A673 (cell line): ENCODE data around the gene CFAP46. TPM values are rescaled to one million over a fixed set of nuclear protein-coding genes. Genes with fewer than 3 reads are reported as not detected.

ENCODE experiments used
- BruUV-seq: library from RNA; stranded (reverse); fragments of 400-500 nt; replicated peaks from 2 replicates; lab custom pipeline; 2021; lab: Mats Ljungman, UMichigan
- CTCF ChIA-PET: fragments of 300-600 bp; sonication (Branson Sonifier 250); formaldehyde crosslinking; loops from one replicate; lab custom pipeline; 2022; ENCODE audit warnings: antibody characterized with exemption; lab: Charles Lee
- POLR2A ChIA-PET: fragments of 300-600 bp; sonication (Branson Sonifier 250); formaldehyde crosslinking; loops from one replicate; lab custom pipeline; 2022; ENCODE audit warnings: antibody characterized with exemption; ENCODE audit not compliant: low non-redundant PET; lab: Charles Lee
- DNase-seq: peaks from one replicate; pipeline ENCODE4 v3.0.0-alpha.2; 2015; ENCODE audit warnings: low spot score
- H3K27ac ChIP-seq: fragments of 200-600 bp; sonication (generic); 2 replicates; pipeline ENCODE4 v1.5.1; 2016; ENCODE audit warnings: mixed run types, low read depth, mild to moderate bottlenecking, mixed read lengths, antibody characterized with exemption, low read length; ENCODE audit not compliant: poor library complexity, severe bottlenecking
- H3K27me3 ChIP-seq: fragments of 200-600 bp; sonication (generic); replicated peaks from 2 replicates; pipeline ENCODE4 v1.6.1; 2017; ENCODE audit warnings: mixed run types, low read depth, mild to moderate bottlenecking, mixed read lengths, antibody characterized with exemption, low read length; ENCODE audit not compliant: insufficient read depth, poor library complexity
- H3K36me3 ChIP-seq: fragments of 200-600 bp; sonication (generic); 2 replicates; pipeline ENCODE4 v1.6.1; 2016; ENCODE audit warnings: mixed run types, mild to moderate bottlenecking, mixed read lengths, antibody characterized with exemption, low read length; ENCODE audit not compliant: insufficient read depth, poor library complexity, severe bottlenecking
- H3K4me1 ChIP-seq: fragments of 200-600 bp; sonication (generic); 2 replicates; pipeline ENCODE4 v1.6.1; 2017; ENCODE audit warnings: mixed run types, mild to moderate bottlenecking, mixed read lengths, antibody characterized with exemption, low read length; ENCODE audit not compliant: insufficient read depth, poor library complexity, severe bottlenecking
- H3K4me3 ChIP-seq: fragments of 200-600 bp; sonication (generic); 2 replicates; pipeline ENCODE4 v1.5.1; 2016; ENCODE audit warnings: low read depth, mixed run types, mild to moderate bottlenecking, mixed read lengths, low read length; ENCODE audit not compliant: poor library complexity, severe bottlenecking
- H3K9me3 ChIP-seq: fragments of 200-600 bp; sonication (generic); 2 replicates; pipeline ENCODE4 v1.6.1; 2016; ENCODE audit warnings: mixed run types, low read depth, mild to moderate bottlenecking, mixed read lengths, antibody characterized with exemption, low read length; ENCODE audit not compliant: poor library complexity, severe bottlenecking
- EZH2 ChIP-seq: fragments of 200-600 bp; sonication (generic); IDR thresholded peaks from 2 replicates; pipeline ENCODE4 v1.6.1; 2017; ENCODE audit warnings: borderline replicate concordance, low read depth, mild to moderate bottlenecking, mixed read lengths, antibody characterized with exemption, low read length; ENCODE audit not compliant: poor library complexity, severe bottlenecking
- intact Hi-C: fragments of 100-400 bp; cut with micrococcal nuclease; formaldehyde crosslinking; loops from one replicate; pipeline ENCODE4 v1.10.0; 2022; ENCODE audit not compliant: unreplicated experiment
- total RNA-seq: library from RNA; stranded (reverse); gene quantifications from 2 replicates; pipeline ENCODE4 v1.2.3, GENCODE V29; 2021
- TF ChIP-seq, protein P1 (sequence below): fragments of 300-800, 200-600 bp; sonication (generic); conservative IDR thresholded peaks from 2 replicates; pipeline ENCODE4 v1.5.1; 2017; ENCODE audit warnings: low read depth, mild to moderate bottlenecking, antibody characterized with exemption, low read length, moderate library complexity, mixed read lengths

The CFAP46 gene
- total RNA-seq, 1 experiment from 2014 or later: 1.9 TPM

DNA sequence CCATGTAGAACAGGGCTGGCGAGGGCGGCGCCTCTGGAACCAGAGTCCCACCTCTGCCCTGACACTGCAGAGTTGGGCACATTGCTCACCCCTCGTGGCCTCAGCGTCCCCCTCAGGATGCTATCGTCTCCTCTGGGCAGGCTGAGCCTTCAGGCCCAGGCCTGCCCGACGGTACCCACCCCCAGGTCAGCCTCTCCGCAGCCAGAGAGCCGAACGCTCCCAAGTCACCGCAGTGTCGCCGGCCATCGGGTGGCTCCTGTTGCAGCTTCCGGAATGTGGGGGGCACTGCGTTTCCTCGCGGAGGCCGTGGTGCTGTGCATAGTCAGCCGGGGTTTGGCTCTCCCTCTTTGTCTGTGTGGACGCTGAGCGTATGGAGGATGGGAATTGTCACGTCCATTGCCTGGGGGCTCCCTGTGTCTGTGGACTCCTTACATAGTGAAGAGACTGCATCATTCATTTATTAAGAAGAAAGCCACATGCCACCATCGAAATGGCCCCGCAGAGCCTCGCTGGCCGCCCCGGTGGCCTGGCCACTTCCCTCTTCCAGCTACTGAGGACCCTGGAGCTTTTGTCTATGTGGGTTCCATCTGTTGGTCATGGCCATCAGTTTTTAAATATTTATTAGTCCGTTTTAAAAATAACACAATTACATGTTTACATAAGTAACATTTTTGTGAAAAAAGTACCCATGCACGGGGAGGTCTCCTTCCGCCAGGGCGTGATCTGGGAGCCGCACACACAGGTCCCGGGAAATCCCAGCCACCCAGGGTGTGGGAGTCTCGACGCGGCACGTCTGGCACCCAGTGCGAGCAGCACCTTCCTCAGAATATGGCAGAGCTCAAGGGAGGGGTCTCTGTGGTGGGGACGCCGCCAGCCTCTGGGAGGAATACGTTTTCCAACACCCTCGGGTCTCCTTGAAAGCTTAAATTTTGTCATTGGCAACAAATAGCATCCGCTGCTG, 172.0 kb downstream of the CFAP46 start:
- DNase-seq: no peak
- Histone ChIP-seq H3K4me1 (no peaks in the 10 kb centered on the region), H3K9me3 (no peaks in the 10 kb centered on the region), H3K27me3 (no peaks in the 10 kb centered on the region), H3K4me3 (no peak overlapping the region), H3K27ac (no peak overlapping the region), H3K36me3 (no peaks in the 10 kb centered on the region)
- CTCF ChIA-PET: no interaction called here
- POLR2A ChIA-PET: interaction anchor here (0.7 kb wide), 1 partner anchor 103 kb away, joined by 4 read pairs; no protein-coding TSS in a partner anchor
- no TSS peak for BruUV-seq
- intact Hi-C loops: no loop called here
- TF ChIP-seq, protein P1, sequence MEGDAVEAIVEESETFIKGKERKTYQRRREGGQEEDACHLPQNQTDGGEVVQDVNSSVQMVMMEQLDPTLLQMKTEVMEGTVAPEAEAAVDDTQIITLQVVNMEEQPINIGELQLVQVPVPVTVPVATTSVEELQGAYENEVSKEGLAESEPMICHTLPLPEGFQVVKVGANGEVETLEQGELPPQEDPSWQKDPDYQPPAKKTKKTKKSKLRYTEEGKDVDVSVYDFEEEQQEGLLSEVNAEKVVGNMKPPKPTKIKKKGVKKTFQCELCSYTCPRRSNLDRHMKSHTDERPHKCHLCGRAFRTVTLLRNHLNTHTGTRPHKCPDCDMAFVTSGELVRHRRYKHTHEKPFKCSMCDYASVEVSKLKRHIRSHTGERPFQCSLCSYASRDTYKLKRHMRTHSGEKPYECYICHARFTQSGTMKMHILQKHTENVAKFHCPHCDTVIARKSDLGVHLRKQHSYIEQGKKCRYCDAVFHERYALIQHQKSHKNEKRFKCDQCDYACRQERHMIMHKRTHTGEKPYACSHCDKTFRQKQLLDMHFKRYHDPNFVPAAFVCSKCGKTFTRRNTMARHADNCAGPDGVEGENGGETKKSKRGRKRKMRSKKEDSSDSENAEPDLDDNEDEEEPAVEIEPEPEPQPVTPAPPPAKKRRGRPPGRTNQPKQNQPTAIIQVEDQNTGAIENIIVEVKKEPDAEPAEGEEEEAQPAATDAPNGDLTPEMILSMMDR: no peak
- no peak for TF ChIP-seq EZH2

DNA sequence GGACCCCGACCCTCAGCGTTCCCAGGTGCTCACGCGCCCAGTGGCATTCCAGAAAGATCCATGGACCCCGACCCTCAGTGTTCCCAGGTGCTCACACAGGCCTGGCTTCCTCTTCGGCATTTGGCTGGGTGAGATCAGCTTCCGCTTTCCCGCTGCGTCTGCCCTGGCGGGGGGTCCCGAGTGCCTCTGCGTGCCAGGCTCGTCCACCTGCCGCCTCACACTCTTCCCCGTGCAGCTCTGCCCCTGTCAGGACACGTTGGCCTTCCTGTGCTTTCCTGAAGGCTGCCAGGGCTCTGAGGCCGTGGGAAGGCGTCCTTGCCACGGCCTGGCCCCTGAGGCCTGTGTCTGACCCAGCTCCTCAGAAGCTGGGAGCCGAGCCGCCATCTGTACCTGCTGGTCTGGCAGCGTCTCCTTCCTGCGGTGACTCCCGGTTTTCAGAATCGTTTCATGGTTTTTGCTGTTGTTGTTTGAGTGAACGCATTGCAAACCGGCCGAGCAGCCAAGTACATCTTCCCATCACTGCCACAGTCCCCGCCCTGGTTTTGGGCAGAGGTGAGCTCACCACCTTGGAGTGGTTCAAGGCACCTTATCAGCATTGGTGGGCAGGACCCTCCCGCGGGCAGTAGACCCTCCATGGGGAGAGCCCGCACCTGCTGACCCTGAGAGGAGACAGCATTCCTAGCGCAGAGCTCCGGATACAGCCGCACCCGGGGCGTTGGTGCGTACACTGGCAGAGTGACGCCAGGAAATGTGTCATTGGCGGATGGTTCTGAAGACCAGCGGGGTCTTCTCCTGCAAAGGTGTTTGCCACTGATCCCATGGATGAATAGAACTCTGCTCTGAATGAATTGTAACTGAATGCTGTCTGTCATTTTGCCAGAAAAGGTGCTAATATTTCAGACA, 173.8 kb downstream of the CFAP46 start:
- Histone ChIP-seq H3K36me3 (no peaks in the 10 kb centered on the region), H3K27ac (no peak overlapping the region), H3K4me3 (no peak overlapping the region), H3K4me1 (no peaks in the 10 kb centered on the region), H3K9me3 (no peaks in the 10 kb centered on the region), H3K27me3 (no peaks in the 10 kb centered on the region)
- no TSS peak for BruUV-seq
- intact Hi-C loops: no loop called here
- ChIA-PET CTCF (no interaction called here), POLR2A (no interaction called here)
- TF ChIP-seq, protein P1: no peak
- no peak for TF ChIP-seq EZH2
- no peak for DNase-seq

DNA sequence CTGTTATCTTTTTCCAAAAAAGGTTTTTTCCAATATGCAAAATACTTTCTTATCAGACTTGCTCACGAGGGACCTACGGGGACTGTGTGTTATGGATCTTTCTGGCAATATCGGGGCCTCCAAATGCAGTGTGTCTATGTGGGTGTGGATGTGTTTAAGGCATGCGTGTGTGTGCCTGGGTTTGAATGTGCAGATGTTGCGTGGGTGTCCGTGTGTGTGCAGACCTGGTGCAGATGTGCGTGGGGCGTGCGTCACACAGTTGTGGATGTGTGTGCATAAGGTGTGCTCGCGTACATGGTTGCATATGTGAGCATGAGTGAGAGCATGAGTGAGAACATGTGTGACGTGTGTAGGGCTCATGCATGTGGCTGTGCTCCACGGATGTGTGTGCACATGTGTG, 176.1 kb downstream of the CFAP46 start:
- POLR2A ChIA-PET: no interaction called here
- Histone ChIP-seq H3K4me1 (no peaks in the 10 kb centered on the region), H3K27me3 (no peaks in the 10 kb centered on the region), H3K9me3 (no peaks in the 10 kb centered on the region), H3K4me3 (no peak overlapping the region), H3K36me3 (no peaks in the 10 kb centered on the region), H3K27ac (no peak overlapping the region)
- CTCF ChIA-PET: no interaction called here
- BruUV-seq: no TSS peak
- no peak for DNase-seq
- intact Hi-C loops: no loop called here
- no peak for TF ChIP-seq EZH2
- TF ChIP-seq, protein P1: no peak
